ENCODE results near the gene MFSD11. TPM values are rescaled to one million over a fixed set of nuclear protein-coding genes. Genes with fewer than 3 reads are reported as not detected.
"Not testable (repeated sequence)": the region's sequence is repeated elsewhere in the genome, so short reads cannot be mapped to it uniquely, and the experiment has no call there.

The MFSD11 gene
- total and polyA plus RNA-seq, 8 donors: 23.6 to 38.4 (median 35.3) TPM

DNA sequence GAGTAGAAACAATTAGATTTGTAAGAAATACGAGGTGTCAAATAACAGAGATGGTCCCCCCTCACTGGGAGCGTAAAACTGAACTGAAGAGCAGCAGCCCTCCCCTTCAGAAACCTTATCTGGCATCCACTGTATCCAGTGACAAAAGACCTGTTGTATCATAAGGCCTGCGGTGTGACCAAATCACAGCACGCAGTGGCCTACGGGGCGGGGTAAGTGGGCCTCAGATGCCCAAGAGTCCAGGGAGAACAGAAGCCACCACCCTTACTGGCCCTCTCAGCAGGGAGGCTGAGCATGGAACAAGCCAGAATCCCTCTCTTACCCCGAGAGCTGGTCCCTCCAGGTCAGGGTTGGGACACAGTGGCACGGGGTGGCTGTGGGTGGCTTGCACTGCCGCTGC is 17.0 kb upstream of the MFSD11 start:
- Histone ChIP-seq H3K4me1 (peaks cover 26 to 58% of the 10 kb centered on the region in 2 donors), H3K9me3 (no peaks in the 10 kb centered on the region), H3K4me3 (no peak overlapping the region), H3K27me3 (no peaks in the 10 kb centered on the region), H3K36me3 (peaks cover 3 to 96% of the 10 kb centered on the region in 2 donors), H3K27ac (no peak overlapping the region)
- intact Hi-C loops (cut with DNase I): no loop called here
- ATAC-seq: no peak
- DNase-seq: no peak
- TF ChIP-seq, protein P1, sequence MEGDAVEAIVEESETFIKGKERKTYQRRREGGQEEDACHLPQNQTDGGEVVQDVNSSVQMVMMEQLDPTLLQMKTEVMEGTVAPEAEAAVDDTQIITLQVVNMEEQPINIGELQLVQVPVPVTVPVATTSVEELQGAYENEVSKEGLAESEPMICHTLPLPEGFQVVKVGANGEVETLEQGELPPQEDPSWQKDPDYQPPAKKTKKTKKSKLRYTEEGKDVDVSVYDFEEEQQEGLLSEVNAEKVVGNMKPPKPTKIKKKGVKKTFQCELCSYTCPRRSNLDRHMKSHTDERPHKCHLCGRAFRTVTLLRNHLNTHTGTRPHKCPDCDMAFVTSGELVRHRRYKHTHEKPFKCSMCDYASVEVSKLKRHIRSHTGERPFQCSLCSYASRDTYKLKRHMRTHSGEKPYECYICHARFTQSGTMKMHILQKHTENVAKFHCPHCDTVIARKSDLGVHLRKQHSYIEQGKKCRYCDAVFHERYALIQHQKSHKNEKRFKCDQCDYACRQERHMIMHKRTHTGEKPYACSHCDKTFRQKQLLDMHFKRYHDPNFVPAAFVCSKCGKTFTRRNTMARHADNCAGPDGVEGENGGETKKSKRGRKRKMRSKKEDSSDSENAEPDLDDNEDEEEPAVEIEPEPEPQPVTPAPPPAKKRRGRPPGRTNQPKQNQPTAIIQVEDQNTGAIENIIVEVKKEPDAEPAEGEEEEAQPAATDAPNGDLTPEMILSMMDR (IDR thresholded peaks at IDR 0.05): no peak

DNA sequence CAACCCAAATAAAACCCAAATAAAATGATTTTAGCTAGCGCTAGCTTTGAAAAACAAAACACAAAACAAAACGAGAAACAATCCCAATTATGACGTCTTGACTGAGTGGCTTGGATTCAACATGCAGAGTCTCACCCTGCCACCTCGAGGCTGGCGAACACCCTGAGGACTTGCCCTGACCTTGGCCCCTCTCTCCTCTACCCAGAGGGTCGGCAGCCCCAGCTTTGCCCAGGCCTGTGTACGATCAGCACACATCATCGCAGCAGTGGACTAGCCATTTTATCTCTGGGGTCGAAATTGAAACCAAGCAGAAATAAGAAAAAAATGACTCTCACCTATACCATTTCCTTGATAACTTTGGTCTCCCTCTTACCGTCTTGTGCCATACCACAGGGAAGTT is 16.5 kb upstream of the MFSD11 start:
- H3K4me3 ChIP-seq: no peak overlapping the region
- ATAC-seq: no peak
- peaks cover 3 to 91% of the 10 kb centered on the region in 2 donors for H3K36me3 ChIP-seq
- peaks cover 22 to 53% of the 10 kb centered on the region in 2 donors for H3K4me1 ChIP-seq
- intact Hi-C loops (cut with DNase I): no loop called here
- TF ChIP-seq, protein P1 (IDR thresholded peaks at IDR 0.05): no peak
- H3K27me3 ChIP-seq: no peaks in the 10 kb centered on the region
- H3K27ac ChIP-seq: no peak overlapping the region
- H3K9me3 ChIP-seq: no peaks in the 10 kb centered on the region
- no peak for DNase-seq

DNA sequence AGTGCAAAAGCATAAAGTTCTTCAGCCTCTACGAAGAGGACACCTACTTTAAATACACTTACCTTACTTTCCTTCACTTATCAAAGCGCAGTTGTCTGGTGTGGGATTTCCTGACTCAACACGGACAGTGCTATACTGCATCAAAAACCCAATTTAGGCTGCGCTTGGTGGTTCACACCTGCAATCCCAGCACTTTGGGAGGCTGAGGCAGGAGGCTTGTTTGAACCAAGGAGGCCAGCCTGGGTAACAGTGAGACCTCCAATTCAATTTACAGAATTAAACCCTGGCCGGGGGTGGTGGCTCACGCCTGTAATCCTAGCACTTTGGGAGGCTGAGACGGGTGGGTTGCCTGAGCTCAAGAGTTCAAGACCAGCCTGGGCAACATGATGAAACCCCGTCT is 15.6 kb upstream of the MFSD11 start:
- H3K4me3 ChIP-seq: no peak overlapping the region
- DNase-seq (no peak), ATAC-seq (no peak)
- no peak overlapping the region for H3K27ac ChIP-seq
- intact Hi-C loops (cut with DNase I): no loop called here
- H3K9me3 ChIP-seq: no peaks in the 10 kb centered on the region
- peaks cover 3 to 83% of the 10 kb centered on the region in 2 donors for H3K36me3 ChIP-seq
- TF ChIP-seq, protein P1 (IDR thresholded peaks at IDR 0.05): no peak
- peaks cover 14 to 48% of the 10 kb centered on the region in 2 donors for H3K4me1 ChIP-seq
- no peaks in the 10 kb centered on the region for H3K27me3 ChIP-seq

DNA sequence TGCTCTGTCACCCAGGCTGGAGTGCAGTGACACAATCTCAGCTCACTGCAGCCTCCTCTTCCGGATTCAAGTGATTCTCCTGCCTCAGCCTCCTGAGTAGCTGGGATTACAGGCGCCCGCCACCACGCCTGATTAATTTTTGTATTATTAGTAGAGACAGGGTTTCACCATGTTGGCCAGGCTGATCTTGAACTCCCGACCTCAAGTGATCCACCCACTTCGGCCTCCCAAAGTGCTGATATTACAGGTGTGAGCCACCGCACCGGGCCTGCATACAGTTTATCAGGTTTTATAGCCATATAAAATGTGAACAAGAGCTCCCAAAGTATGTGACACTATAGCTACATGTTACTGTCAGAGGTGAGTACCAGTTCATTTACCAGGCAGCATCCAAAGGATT is 14.9 kb upstream of the MFSD11 start:
- intact Hi-C loops (cut with DNase I); ATAC-seq: not testable (repeated sequence)

DNA sequence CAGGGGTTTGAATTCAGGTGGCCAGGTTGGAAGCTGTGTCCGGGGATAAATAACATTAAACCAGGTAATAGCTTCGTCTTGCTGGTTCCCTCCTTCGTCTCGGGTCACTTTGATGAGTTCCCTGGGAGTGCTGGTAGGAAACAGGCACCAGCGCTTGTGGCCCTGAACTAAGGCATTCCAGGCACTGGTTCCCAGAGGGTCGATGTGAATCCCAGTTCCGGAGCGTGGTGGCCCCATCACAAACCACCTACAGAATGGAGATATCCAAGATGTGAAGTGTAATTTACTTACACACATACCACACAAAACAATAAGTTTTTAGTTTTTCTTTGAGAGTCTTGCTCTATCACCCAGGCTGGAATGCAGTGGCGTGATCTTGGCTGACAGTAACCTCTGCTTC is 14.1 kb upstream of the MFSD11 start:
- intact Hi-C loops (cut with DNase I): no loop called here
- peaks cover 17 to 54% of the 10 kb centered on the region in 2 donors for H3K4me1 ChIP-seq

More for the DNA sequence above, 14.9 kb upstream of the MFSD11 start:
- not testable (repeated sequence) for DNase-seq, H3K27ac ChIP-seq, H3K9me3 ChIP-seq, H3K27me3 ChIP-seq, H3K4me3 ChIP-seq
- Histone ChIP-seq H3K4me1 (peaks cover 17 to 48% of the 10 kb centered on the region in 2 donors), H3K36me3 (peaks cover 3 to 76% of the 10 kb centered on the region in 2 donors)

More for the DNA sequence above, 14.1 kb upstream of the MFSD11 start:
- ATAC-seq (no peak), DNase-seq (no peak)
- TF ChIP-seq, protein P1 (IDR thresholded peaks at IDR 0.05): no peak
- peaks cover 3 to 67% of the 10 kb centered on the region in 2 donors for H3K36me3 ChIP-seq
- no peaks in the 10 kb centered on the region for H3K9me3 ChIP-seq
- no peaks in the 10 kb centered on the region for H3K27me3 ChIP-seq
- H3K27ac ChIP-seq: no peak overlapping the region
- peak overlapping the region in 1 of 2 donors; percentile 99 for H3K4me3 ChIP-seq

Data from left lung (tissue), 10 donors.